HUES48 (cell line): ENCODE measurements around the gene UVRAG.

Source experiments
- H3K27ac ChIP-seq: one replicate; pipeline ENCODE4 v1.7.0; 2013; ENCODE audit warnings: low read depth, low read length, inconsistent platforms
- H3K27me3 ChIP-seq: 2 replicates; pipeline ENCODE4 v1.6.1; 2013; ENCODE audit warnings: mild to moderate bottlenecking, low read length; ENCODE audit not compliant: control insufficient read depth, insufficient read depth
- H3K36me3 ChIP-seq: 2 replicates; pipeline ENCODE4 v1.6.1; 2013; ENCODE audit warnings: low read length; ENCODE audit not compliant: control insufficient read depth, insufficient read depth
- H3K4me1 ChIP-seq: 2 replicates; pipeline ENCODE4 v1.6.1; 2013; ENCODE audit warnings: mild to moderate bottlenecking, low read length; ENCODE audit not compliant: control insufficient read depth, insufficient read depth
- H3K4me3 ChIP-seq: 2 replicates; pipeline ENCODE4 v1.5.1; 2013; ENCODE audit warnings: mild to moderate bottlenecking, low read depth, low read length
- H3K9ac ChIP-seq: 2 replicates; pipeline ENCODE4 v1.6.1; 2013; ENCODE audit warnings: mild to moderate bottlenecking, low read depth, low read length, moderate library complexity
- H3K9me3 ChIP-seq: 2 replicates; pipeline ENCODE4 v1.6.1; 2013; ENCODE audit warnings: low read length; ENCODE audit not compliant: control insufficient read depth, insufficient read depth

UVRAG gene

GRCh38 chr11:76170468-76170867 lies 355.5 kb downstream of the UVRAG start:
- Histone ChIP-seq H3K27me3 (peaks cover 22% of the 10 kb centered on the region), H3K27ac (no peak overlapping the region), H3K4me3 (no peak overlapping the region), H3K9ac (no peak overlapping the region), H3K36me3 (no peaks in the 10 kb centered on the region), H3K9me3 (no peaks in the 10 kb centered on the region), H3K4me1 (no peaks in the 10 kb centered on the region)

GRCh38 chr11:76172583-76172982 lies 357.6 kb downstream of the UVRAG start:
- H3K36me3 ChIP-seq: no peaks in the 10 kb centered on the region
- H3K27ac ChIP-seq: no peak overlapping the region
- H3K9me3 ChIP-seq: no peaks in the 10 kb centered on the region
- H3K27me3 ChIP-seq: 0 out of 2 replicates have a peak, but pooled peaks cover 5% of the 10 kb centered on the region
- no peak overlapping the region for H3K9ac ChIP-seq
- H3K4me1 ChIP-seq: peaks cover 6% of the 10 kb centered on the region; the same call in 1 of the 2 replicates
- H3K4me3 ChIP-seq: no peak overlapping the region

- H3K4me3 ChIP-seq: no peak overlapping the region
Observed at GRCh38 chr11:76173663-76174062, 358.7 kb downstream of the UVRAG start.

GRCh38 chr11:76174330-76174729 lies 359.3 kb downstream of the UVRAG start:
- Histone ChIP-seq H3K9me3 (no peaks in the 10 kb centered on the region), H3K27ac (no peak overlapping the region), H3K9ac (no peak overlapping the region), H3K4me3 (no peak overlapping the region), H3K4me1 (peaks cover 6% of the 10 kb centered on the region; the same call in 1 of the 2 replicates), H3K27me3 (no peaks in the 10 kb centered on the region), H3K36me3 (no peaks in the 10 kb centered on the region)

More at GRCh38 chr11:76173663-76174062, 358.7 kb downstream of the UVRAG start:
- Histone ChIP-seq H3K27me3 (no peaks in the 10 kb centered on the region), H3K9me3 (no peaks in the 10 kb centered on the region), H3K36me3 (no peaks in the 10 kb centered on the region), H3K9ac (no peak overlapping the region), H3K4me1 (peaks cover 6% of the 10 kb centered on the region; the same call in 1 of the 2 replicates), H3K27ac (no peak overlapping the region)

GRCh38 chr11:76175783-76176182 lies 360.8 kb downstream of the UVRAG start:
- no peaks in the 10 kb centered on the region for H3K27me3 ChIP-seq
- no peak overlapping the region for H3K4me3 ChIP-seq
- no peaks in the 10 kb centered on the region for H3K36me3 ChIP-seq
- H3K4me1 ChIP-seq: peaks cover 6% of the 10 kb centered on the region; the same call in 1 of the 2 replicates
- H3K9ac ChIP-seq: no peak overlapping the region
- no peaks in the 10 kb centered on the region for H3K9me3 ChIP-seq
- no peak overlapping the region for H3K27ac ChIP-seq

- H3K27me3 ChIP-seq: no peaks in the 10 kb centered on the region
- H3K4me3 ChIP-seq: no peak overlapping the region
- no peak overlapping the region for H3K27ac ChIP-seq
- peaks cover 6% of the 10 kb centered on the region; the same call in 1 of the 2 replicates for H3K4me1 ChIP-seq
- H3K9ac ChIP-seq: no peak overlapping the region
- H3K36me3 ChIP-seq: no peaks in the 10 kb centered on the region
- no peaks in the 10 kb centered on the region for H3K9me3 ChIP-seq
Observed at GRCh38 chr11:76176463-76176862, 361.5 kb downstream of the UVRAG start.

GRCh38 chr11:76177250-76177686 lies 362.3 kb downstream of the UVRAG start:
- no peaks in the 10 kb centered on the region for H3K9me3 ChIP-seq
- H3K4me1 ChIP-seq: peaks cover 6% of the 10 kb centered on the region; the same call in 1 of the 2 replicates
- H3K27ac ChIP-seq: no peak overlapping the region
- H3K9ac ChIP-seq: no peak overlapping the region
- H3K4me3 ChIP-seq: no peak overlapping the region
- H3K36me3 ChIP-seq: no peaks in the 10 kb centered on the region
- no peaks in the 10 kb centered on the region for H3K27me3 ChIP-seq

GRCh38 chr11:76179147-76179546 lies 364.1 kb downstream of the UVRAG start:
- H3K27me3 ChIP-seq: no peaks in the 10 kb centered on the region
- H3K4me1 ChIP-seq: peaks cover 6% of the 10 kb centered on the region; the same call in 1 of the 2 replicates
- H3K4me3 ChIP-seq: no peak overlapping the region
- no peak overlapping the region for H3K27ac ChIP-seq
- no peaks in the 10 kb centered on the region for H3K9me3 ChIP-seq
- H3K36me3 ChIP-seq: no peaks in the 10 kb centered on the region
- H3K9ac ChIP-seq: no peak overlapping the region

GRCh38 chr11:76181371-76181770 lies 366.4 kb downstream of the UVRAG start:
- Histone ChIP-seq H3K27ac (no peak overlapping the region), H3K27me3 (no peaks in the 10 kb centered on the region), H3K4me1 (peaks cover 5% of the 10 kb centered on the region; the same call in 1 of the 2 replicates)

GRCh38 chr11:76184551-76184993 lies 369.6 kb downstream of the UVRAG start:
- no peaks in the 10 kb centered on the region for H3K9me3 ChIP-seq
- no peaks in the 10 kb centered on the region for H3K36me3 ChIP-seq
- H3K4me3 ChIP-seq: no peak overlapping the region
- H3K27ac ChIP-seq: no peak overlapping the region
- H3K27me3 ChIP-seq: no peaks in the 10 kb centered on the region
- no peak overlapping the region for H3K9ac ChIP-seq
- no peaks in the 10 kb centered on the region; the same call in 1 of the 2 replicates for H3K4me1 ChIP-seq

More at GRCh38 chr11:76181371-76181770, 366.4 kb downstream of the UVRAG start:
- H3K36me3 ChIP-seq: no peaks in the 10 kb centered on the region
- H3K4me3 ChIP-seq: no peak overlapping the region
- no peak overlapping the region for H3K9ac ChIP-seq
- no peaks in the 10 kb centered on the region for H3K9me3 ChIP-seq

- Histone ChIP-seq H3K9ac (no peak overlapping the region), H3K36me3 (no peaks in the 10 kb centered on the region), H3K27me3 (no peaks in the 10 kb centered on the region), H3K4me1 (no peaks in the 10 kb centered on the region; the same call in 1 of the 2 replicates), H3K4me3 (no peak overlapping the region), H3K27ac (no peak overlapping the region), H3K9me3 (no peaks in the 10 kb centered on the region)
Observed at GRCh38 chr11:76185511-76185910, 370.5 kb downstream of the UVRAG start.
